ENCODE data around the gene TCN2. TPM values are rescaled to one million over a fixed set of nuclear protein-coding genes. Genes with fewer than 3 reads are reported as not detected.

The TCN2 gene
- total RNA-seq, 1 experiment from 2014 or later: 2.2 TPM

- TF ChIP-seq EGR1 (IDR thresholded peaks at IDR 0.05; ENCODE audit: low read depth) (no peak), CBX3 (IDR thresholded peaks at IDR 0.05; ENCODE audit: low read depth) (no peak)
- no peak overlapping the region for H2AFZ ChIP-seq (ENCODE audit: low read depth, low read length, poor library complexity, severe bottlenecking)
- ChIA-PET CTCF (interaction anchor here (0.9 to 1.7 kb wide), 2 partner anchors 9 to 153 kb away, joined by 3 read pairs; partner anchors contain the start of gene TCN2), RAD21 (ENCODE audit: low non-redundant PET in 1 of 2, low total read pairs in 2 of 2, uncharacterized antibody in 2 of 2, unreplicated experiment in 2 of 2) (no interaction called here), POLR2A (no interaction called here)
- ATAC-seq (no peak), DNase-seq (ENCODE audit: low read depth, low spot score) (no peak)
- no peaks in the 10 kb centered on the region for H3K36me3 ChIP-seq (ENCODE audit: control insufficient read depth in 1 of 2, insufficient read depth in 2 of 2, low read length in 2 of 2)
- H3K79me2 ChIP-seq (ENCODE audit: insufficient read depth, low read length): no peaks in the 10 kb centered on the region; the same call in 1 of the 2 replicates
- H3K9me3 ChIP-seq (ENCODE audit: control insufficient read depth in 1 of 2, insufficient read depth in 1 of 2, low read depth in 1 of 2, low read length in 2 of 2): no peaks in the 10 kb centered on the region
- H3K4me2 ChIP-seq (ENCODE audit: low read length): no peak overlapping the region
- intact Hi-C loops (cut with micrococcal nuclease): no loop called here
- H3K9me2 ChIP-seq (ENCODE audit: insufficient read depth): no peaks in the 10 kb centered on the region
- H3K27ac ChIP-seq (ENCODE audit: low read depth, low read length): no peak overlapping the region
- no peak overlapping the region for H3K4me3 ChIP-seq (replicated peaks in 1 of 2; ENCODE audit: low read depth in 1 of 2, low read length in 2 of 2)
- H3K9ac ChIP-seq (ENCODE audit: low read length): no peak overlapping the region
- no TSS peak for BruUV-seq (replicated peaks)
- no peaks in the 10 kb centered on the region for H4K20me1 ChIP-seq (ENCODE audit: insufficient read depth)
- peaks cover 0 to 9% of the 10 kb centered on the region in 2 experiments; a peak in 2 of 4 replicates for H3K4me1 ChIP-seq (ENCODE audit: control insufficient read depth in 1 of 2, insufficient read depth in 2 of 2, low read length in 2 of 2)
- H3K27me3 ChIP-seq (ENCODE audit: insufficient read depth, low read length): no peaks in the 10 kb centered on the region
Measured at GRCh38 chr22:30596886-30597285, 10.1 kb upstream of the TCN2 start.

GRCh38 chr22:30598986-30599385 is 8.0 kb upstream of the TCN2 start:
- RAD21 ChIA-PET (ENCODE audit: low non-redundant PET in 1 of 2, low total read pairs in 2 of 2, uncharacterized antibody in 2 of 2, unreplicated experiment in 2 of 2): no interaction called here
- POLR2A ChIA-PET: no interaction called here
- no peak for DNase-seq (ENCODE audit: low read depth, low spot score)
- Histone ChIP-seq H3K9me2 (ENCODE audit: insufficient read depth) (no peaks in the 10 kb centered on the region), H2AFZ (ENCODE audit: low read depth, low read length, poor library complexity, severe bottlenecking) (no peak overlapping the region), H3K27me3 (ENCODE audit: insufficient read depth, low read length) (no peaks in the 10 kb centered on the region), H3K4me2 (ENCODE audit: low read length) (no peak overlapping the region), H3K9me3 (ENCODE audit: control insufficient read depth in 1 of 2, insufficient read depth in 1 of 2, low read depth in 1 of 2, low read length in 2 of 2) (no peaks in the 10 kb centered on the region), H3K36me3 (ENCODE audit: control insufficient read depth in 1 of 2, insufficient read depth in 2 of 2, low read length in 2 of 2) (no peaks in the 10 kb centered on the region), H3K79me2 (ENCODE audit: insufficient read depth, low read length) (no peaks in the 10 kb centered on the region), H3K4me1 (ENCODE audit: control insufficient read depth in 1 of 2, insufficient read depth in 2 of 2, low read length in 2 of 2) (peaks cover 0 to 8% of the 10 kb centered on the region in 2 experiments; a peak in 2 of 4 replicates), H3K27ac (ENCODE audit: low read depth, low read length) (no peak overlapping the region), H3K9ac (ENCODE audit: low read length) (no peak overlapping the region), H4K20me1 (ENCODE audit: insufficient read depth) (no peaks in the 10 kb centered on the region), H3K4me3 (replicated peaks in 1 of 2; ENCODE audit: low read depth in 1 of 2, low read length in 2 of 2) (no peak overlapping the region)
- intact Hi-C loops (cut with micrococcal nuclease): no loop called here
- BruUV-seq (replicated peaks): no TSS peak
- ATAC-seq: no peak
- CTCF ChIA-PET: no interaction called here
- TF ChIP-seq CBX3 (IDR thresholded peaks at IDR 0.05; ENCODE audit: low read depth) (no peak), CEBPB (IDR thresholded peaks at IDR 0.05; ENCODE audit: low read depth) (no peak), TCF7L2 (IDR thresholded peaks at IDR 0.05; ENCODE audit: borderline replicate concordance, extremely low read depth, insufficient read depth, insufficient read length) (no peak), FOSL1 (IDR thresholded peaks at IDR 0.05; ENCODE audit: low read depth) (no peak), REST (IDR thresholded peaks at IDR 0.05; ENCODE audit: low read depth) (no peak), ZBTB33 (IDR thresholded peaks at IDR 0.05; ENCODE audit: extremely low read depth, insufficient replicate concordance, low read length) (no peak), ZNF274 (IDR thresholded peaks at IDR 0.05; ENCODE audit: low read depth, low read length) (no peak), ZFX (IDR thresholded peaks at IDR 0.05) (no peak), YY1 (IDR thresholded peaks at IDR 0.05; ENCODE audit: extremely low read depth, insufficient replicate concordance, low read depth, low read length) (no peak), ATF3 (IDR thresholded peaks at IDR 0.05) (no peak), POLR2AphosphoS5 (IDR thresholded peaks at IDR 0.05; ENCODE audit: low read depth, low read length) (no peak)

Measured in HCT116 (cell line).